HL-60/S4 treated with retinoic acid at 250 ng/mL for 4 days and 3 days (cell line): ENCODE data around the gene CLSTN2.

Source experiments
- in situ Hi-C: fragments of 300-500 bp; cut with MboI; formaldehyde crosslinking; loops from 2 replicates; pipeline ENCODE4 v1.7.0; 2022; ENCODE audit warnings: low sequenced_read_pairs

Gene CLSTN2

GRCh38 chr3:140219923-140220452 is 285.0 kb downstream of the CLSTN2 start:
- in situ Hi-C loops: no loop called here

GRCh38 chr3:140223197-140223596 is 288.2 kb downstream of the CLSTN2 start:
- in situ Hi-C loops: no loop called here

- in situ Hi-C loops: no loop called here
These were observed 288.6 kb downstream of the CLSTN2 start for GRCh38 chr3:140223631-140224030.

DNA sequence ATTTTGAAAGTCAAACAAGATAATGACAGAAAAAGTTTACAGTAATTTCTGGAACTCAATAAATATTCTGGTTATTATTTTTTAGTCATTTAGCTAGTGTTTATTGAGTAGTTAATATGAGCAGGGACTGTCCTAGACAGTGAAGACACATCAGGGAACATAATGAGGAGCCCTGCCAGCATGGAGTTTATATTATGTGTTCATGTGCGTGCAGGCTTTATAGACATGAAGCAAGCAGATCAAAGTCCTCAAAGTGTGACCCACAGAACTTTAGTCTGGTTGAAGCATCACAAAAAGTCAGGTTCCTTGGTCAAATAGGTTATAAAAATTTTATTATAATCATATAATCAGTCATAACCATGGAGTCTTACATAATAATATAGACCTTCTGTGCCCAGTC is 289.3 kb downstream of the CLSTN2 start:
- in situ Hi-C loops: no loop called here

- in situ Hi-C loops: no loop called here
These were observed 291.0 kb downstream of the CLSTN2 start for GRCh38 chr3:140225996-140226395.

DNA sequence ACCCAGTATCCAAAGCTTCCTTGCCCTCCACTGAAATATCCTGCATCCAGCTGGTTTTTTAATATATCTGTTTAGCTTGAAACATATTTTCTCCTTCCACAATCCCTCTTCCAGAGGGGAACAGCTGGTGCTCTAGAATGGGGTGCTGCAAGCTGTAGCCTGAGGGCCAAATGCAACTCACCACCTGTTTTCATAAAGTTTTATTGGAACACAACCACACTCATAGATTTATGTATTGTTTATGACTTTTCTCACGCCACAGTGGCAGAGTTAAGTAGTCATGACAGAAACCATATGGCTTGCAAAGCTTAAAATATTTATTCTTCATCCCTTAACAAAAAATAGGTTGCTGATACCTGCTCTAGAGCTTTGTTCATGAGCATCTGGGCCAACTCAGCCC is 298.7 kb downstream of the CLSTN2 start:
- in situ Hi-C loops: no loop called here

DNA sequence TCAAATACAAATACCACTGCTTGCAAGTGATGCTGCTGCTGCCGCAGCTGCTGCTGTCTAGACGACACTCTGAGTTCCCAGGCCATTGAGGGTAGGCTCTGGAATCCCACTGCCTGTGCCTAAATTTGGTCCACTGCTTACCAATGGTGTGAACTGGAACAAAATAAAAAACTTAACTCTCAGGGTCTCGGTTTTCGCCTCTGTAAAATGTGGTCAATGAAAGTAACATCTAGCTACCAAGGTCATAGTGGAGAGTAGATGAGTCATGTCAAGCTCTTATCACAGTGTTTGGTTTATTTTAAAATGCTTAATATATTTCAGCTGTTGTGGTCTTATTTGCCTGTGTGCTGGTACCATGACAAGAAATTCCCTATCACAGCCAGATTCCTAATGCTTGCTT is 299.3 kb downstream of the CLSTN2 start:
- in situ Hi-C loops: no loop called here

GRCh38 chr3:140236836-140237501 is 302.0 kb downstream of the CLSTN2 start:
- in situ Hi-C loops: no loop called here

- in situ Hi-C loops: no loop called here
These were observed 303.8 kb downstream of the CLSTN2 start for GRCh38 chr3:140238646-140239314.

- in situ Hi-C loops: no loop called here
These were observed 307.9 kb downstream of the CLSTN2 start for GRCh38 chr3:140242818-140243276.

GRCh38 chr3:140243575-140243974 is 308.6 kb downstream of the CLSTN2 start:
- in situ Hi-C loops: no loop called here

DNA sequence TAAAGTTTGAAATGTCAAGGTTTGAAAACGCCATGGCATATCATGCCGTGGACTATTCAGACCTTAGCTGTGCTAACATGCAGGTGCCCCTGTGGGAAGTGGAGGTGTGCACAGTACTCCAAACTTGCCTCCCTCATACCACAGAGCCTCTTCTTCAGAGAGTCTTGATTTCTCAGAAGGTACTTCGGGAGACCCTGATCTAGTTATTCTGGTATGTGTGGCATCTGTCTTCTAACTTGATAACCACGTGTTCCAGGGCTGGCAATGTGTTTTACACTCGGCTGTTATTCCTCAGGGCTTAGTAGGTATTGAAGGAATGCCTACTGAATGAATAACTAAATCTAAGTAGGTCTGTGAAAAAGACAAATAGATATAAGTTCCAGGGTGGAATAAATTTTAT is 309.9 kb downstream of the CLSTN2 start:
- in situ Hi-C loops: no loop called here

GRCh38 chr3:140246578-140246977 is 311.6 kb downstream of the CLSTN2 start:
- in situ Hi-C loops: no loop called here

GRCh38 chr3:140247775-140248174 is 312.8 kb downstream of the CLSTN2 start:
- in situ Hi-C loops: no loop called here

DNA sequence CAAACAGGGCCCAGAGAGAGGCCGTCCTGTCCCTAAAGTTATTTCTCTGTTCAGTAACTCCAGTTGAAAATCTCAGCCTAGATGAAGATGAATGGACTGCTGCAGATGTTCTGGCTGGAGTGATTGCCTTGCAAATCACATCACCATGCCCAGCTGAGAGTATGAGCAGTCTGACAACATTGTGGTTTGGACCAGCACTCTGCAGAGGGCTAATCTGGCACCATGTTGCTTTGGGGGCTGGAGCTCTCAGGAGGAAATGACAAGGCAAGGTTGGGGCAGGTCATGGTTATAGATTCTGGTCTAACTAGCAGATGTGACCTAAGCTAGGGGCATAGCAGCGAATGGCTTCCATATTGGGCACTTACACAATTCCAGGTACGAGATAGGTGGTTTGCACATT is 314.2 kb downstream of the CLSTN2 start:
- in situ Hi-C loops: no loop called here

GRCh38 chr3:140250010-140250855 is 315.2 kb downstream of the CLSTN2 start:
- in situ Hi-C loops: no loop called here

- in situ Hi-C loops: no loop called here
These were observed 316.0 kb downstream of the CLSTN2 start for GRCh38 chr3:140250945-140251344.

DNA sequence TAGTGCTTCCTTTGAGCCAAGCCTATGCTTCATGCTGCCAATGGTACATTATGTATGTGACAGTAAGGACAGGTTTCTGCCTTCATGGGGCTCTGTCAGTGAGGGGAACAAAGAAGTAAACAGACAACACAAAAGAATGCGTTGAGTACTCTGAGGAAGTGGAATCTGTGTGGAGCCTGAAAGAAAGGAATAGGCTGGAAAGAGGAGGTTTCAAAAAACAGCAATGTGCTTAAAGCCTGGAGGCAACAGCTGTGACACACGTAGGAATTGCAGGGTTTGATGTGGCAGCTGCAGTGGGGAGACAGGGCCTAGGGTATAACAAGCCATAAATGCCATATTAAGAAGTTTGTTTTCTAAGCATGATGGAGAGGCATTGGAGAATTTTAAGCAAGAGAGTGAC is 316.7 kb downstream of the CLSTN2 start:
- in situ Hi-C loops: no loop called here

DNA sequence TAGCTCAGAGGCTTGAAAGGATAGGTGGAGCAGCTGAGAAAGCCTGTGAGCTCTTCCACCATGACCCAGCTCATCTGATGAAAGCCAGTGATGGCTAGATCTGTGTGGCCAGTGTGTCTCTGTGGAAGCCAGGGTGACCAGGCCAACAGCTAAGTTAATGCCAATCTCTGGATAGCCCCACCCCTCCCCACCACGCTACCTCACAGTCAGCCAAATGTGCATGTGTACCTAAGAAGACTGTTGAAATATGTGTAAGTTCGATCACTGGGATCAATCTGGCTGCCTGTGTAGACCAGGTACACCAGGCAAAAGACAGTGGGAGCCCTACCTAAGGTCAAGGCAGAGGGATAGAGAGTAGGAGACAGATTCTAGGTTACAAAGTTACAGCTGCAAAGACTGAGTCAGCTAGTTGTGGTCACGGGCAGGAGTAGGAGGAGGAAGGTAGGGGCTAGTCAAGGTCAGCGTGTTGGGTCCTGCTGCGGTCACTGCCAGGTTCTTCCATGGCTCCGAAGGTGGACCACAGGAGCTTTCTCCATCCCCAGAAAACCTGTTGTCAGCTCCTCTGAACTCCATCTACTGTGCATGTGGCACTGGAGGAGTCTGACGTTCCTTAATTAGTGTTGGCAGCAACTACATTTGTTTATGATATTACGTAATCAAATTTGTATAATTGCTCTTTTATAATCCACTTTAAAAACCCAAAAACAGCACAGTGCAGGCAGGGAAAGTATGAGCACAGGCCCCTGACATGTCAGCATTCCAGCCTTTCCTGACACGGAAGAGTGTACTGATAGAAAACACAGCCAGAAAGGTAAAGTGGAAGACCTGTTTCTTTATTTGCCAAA is 318.0 kb downstream of the CLSTN2 start:
- in situ Hi-C loops: no loop called here

GRCh38 chr3:140258222-140258724 is 323.3 kb downstream of the CLSTN2 start:
- in situ Hi-C loops: no loop called here
